IMR-90 (cell line): ENCODE data around the gene TIAM1. TPM values are rescaled to one million over a fixed set of nuclear protein-coding genes. Genes with fewer than 3 reads are reported as not detected.

Experiments used
- ATAC-seq: fragments of 200-7000 bp; cut with Tn5 transposase; 2 replicates; pipeline ENCODE4 v1.9.1; 2020; ENCODE audit warnings: low read depth, mild to moderate bottlenecking, moderate library complexity
- BruUV-seq: library from RNA; stranded (reverse); fragments of 400-500 nt; replicated peaks from 2 replicates; lab custom pipeline; 2021; lab: Mats Ljungman, UMichigan
- CTCF ChIA-PET: fragments of 300-600 bp; formaldehyde crosslinking; extraction: SDS; loops from one replicate; lab custom pipeline; 2021; ENCODE audit warnings: antibody characterized with exemption; lab: Yijun Ruan, JAX
- POLR2A ChIA-PET: fragments of 300-600 bp; sonication (Branson Sonifier 250); formaldehyde crosslinking; loops from one replicate; lab custom pipeline; 2022; ENCODE audit warnings: antibody characterized with exemption; ENCODE audit not compliant: unreplicated experiment; lab: Charles Lee
- DNase-seq: peaks from one replicate; pipeline ENCODE4 v3.0.0; 2013
- H2AFZ ChIP-seq: replicated peaks from 2 replicates; pipeline ENCODE3; 2013; ENCODE audit warnings: low read length, mild to moderate bottlenecking; ENCODE audit not compliant: poor library complexity
- H2AK5ac ChIP-seq: 2 replicates; pipeline ENCODE4 v1.6.1; 2013; ENCODE audit warnings: low read depth, low read length, inconsistent platforms
- H2AK9ac ChIP-seq: replicated peaks from 2 replicates; pipeline ENCODE3; 2013; ENCODE audit warnings: mild to moderate bottlenecking, low read depth, low read length, moderate library complexity; ENCODE audit not compliant: poor library complexity
- H2BK120ac ChIP-seq: 2 replicates; pipeline ENCODE4 v1.6.1; 2013; ENCODE audit warnings: low read depth, low read length, inconsistent platforms
- H2BK15ac ChIP-seq: 3 replicates; pipeline ENCODE4 v1.6.1; 2013; ENCODE audit warnings: low read depth, low read length, inconsistent platforms
- H2BK20ac ChIP-seq: 2 replicates; pipeline ENCODE4 v1.6.1; 2013; ENCODE audit warnings: low read depth, mild to moderate bottlenecking, inconsistent platforms, low read length, moderate library complexity
- H2BK5ac ChIP-seq: 2 replicates; pipeline ENCODE4 v1.6.1; 2013; ENCODE audit warnings: mild to moderate bottlenecking, low read depth, low read length, inconsistent platforms; ENCODE audit not compliant: poor library complexity, severe bottlenecking
- H3K14ac ChIP-seq: replicated peaks from 2 replicates; pipeline ENCODE4 v1.6.1; 2013; ENCODE audit warnings: low read depth, low read length, inconsistent platforms
- H3K18ac ChIP-seq: 2 replicates; pipeline ENCODE4 v1.6.1; 2013; ENCODE audit warnings: low read depth, low read length, control low read depth
- H3K23ac ChIP-seq: 2 replicates; pipeline ENCODE4 v1.6.1; 2013; ENCODE audit warnings: low read depth, low read length, inconsistent platforms
- H3K27ac ChIP-seq: 2 replicates; pipeline ENCODE4 v1.5.1; 2013; ENCODE audit warnings: mild to moderate bottlenecking, control low read depth, low read length; ENCODE audit not compliant: insufficient read depth
- H3K27me3 ChIP-seq: 2 replicates; pipeline ENCODE4 v1.6.1; 2013; ENCODE audit warnings: low read length; ENCODE audit not compliant: control insufficient read depth, insufficient read depth
- H3K36me3 ChIP-seq: 2 replicates; pipeline ENCODE4 v1.6.1; 2013; ENCODE audit warnings: low read length, mixed read lengths; ENCODE audit not compliant: control insufficient read depth, insufficient read depth
- H3K4ac ChIP-seq: 2 replicates; pipeline ENCODE4 v1.6.1; 2013; ENCODE audit warnings: low read depth, low read length, inconsistent platforms
- H3K4me1 ChIP-seq: 2 replicates; pipeline ENCODE4 v1.6.1; 2013; ENCODE audit warnings: low read length, mixed read lengths; ENCODE audit not compliant: control insufficient read depth, insufficient read depth
- H3K4me2 ChIP-seq: 2 replicates; pipeline ENCODE4 v1.6.1; 2013; ENCODE audit warnings: low read depth, mild to moderate bottlenecking, control low read depth, low read length, moderate library complexity
- H3K4me3 ChIP-seq: 2 replicates; pipeline ENCODE4 v1.5.1; 2013; ENCODE audit warnings: low read depth, mild to moderate bottlenecking, control low read depth, low read length, moderate library complexity; ENCODE audit not compliant: insufficient read depth
- H3K56ac ChIP-seq: 2 replicates; pipeline ENCODE4 v1.6.1; 2013; ENCODE audit warnings: low read length, inconsistent platforms; ENCODE audit not compliant: insufficient read depth; ENCODE audit errors: extremely low read depth
- H3K79me1 ChIP-seq, 2 experiments: 2 replicates each; pipeline ENCODE4 v1.6.1; 2013; ENCODE audit warnings: low read length in 2 of 2, inconsistent platforms in 1 of 2, low read depth in 1 of 2
- H3K9ac ChIP-seq: 2 replicates; pipeline ENCODE4 v1.6.1; 2013; ENCODE audit warnings: low read depth, low read length, control low read depth
- H3K9me1 ChIP-seq: 2 replicates; pipeline ENCODE4 v1.6.1; 2013; ENCODE audit warnings: low read length, inconsistent platforms; ENCODE audit not compliant: insufficient read depth
- H3K9me3 ChIP-seq: 2 replicates; pipeline ENCODE4 v1.6.1; 2013; ENCODE audit warnings: low read length; ENCODE audit not compliant: control insufficient read depth, insufficient read depth
- H4K20me1 ChIP-seq: 2 replicates; pipeline ENCODE4 v1.6.1; 2013; ENCODE audit warnings: low read length, inconsistent platforms; ENCODE audit not compliant: insufficient read depth
- H4K5ac ChIP-seq: 2 replicates; pipeline ENCODE4 v1.6.1; 2013; ENCODE audit warnings: mild to moderate bottlenecking, low read depth, low read length, control low read depth
- H4K8ac ChIP-seq, 2 experiments: 2 replicates each; pipeline ENCODE4 v1.6.1; 2013; ENCODE audit warnings: low read depth in 2 of 2, low read length in 2 of 2, control low read depth in 1 of 2, inconsistent platforms in 1 of 2
- H4K91ac ChIP-seq: 2 replicates; pipeline ENCODE4 v1.6.1; 2013; ENCODE audit warnings: low read depth, low read length, inconsistent platforms; ENCODE audit not compliant: insufficient read depth
- BHLHE40 ChIP-seq: fragments of 150-350 bp; IDR thresholded peaks from 2 replicates; pipeline ENCODE4 v1.6.1; 2016; ENCODE audit warnings: mild to moderate bottlenecking, low read depth, low read length
- CEBPB ChIP-seq: IDR thresholded peaks from 2 replicates; pipeline ENCODE4 v1.6.1; 2012; ENCODE audit warnings: low read depth, low read length, improper control_type of control experiment
- CHD1 ChIP-seq: IDR thresholded peaks from 2 replicates; pipeline ENCODE4 v1.6.1; 2012; ENCODE audit warnings: low read depth, low read length, improper control_type of control experiment
- FOS ChIP-seq: fragments of 150-350 bp; IDR thresholded peaks from 2 replicates; pipeline ENCODE4 v1.6.1; 2016; ENCODE audit warnings: low read depth, low read length
- MAFK ChIP-seq: IDR thresholded peaks from 2 replicates; pipeline ENCODE4 v1.6.1; 2012; ENCODE audit warnings: low read depth, low read length, improper control_type of control experiment
- MAZ ChIP-seq: IDR thresholded peaks from 2 replicates; pipeline ENCODE4 v1.6.1; 2012; ENCODE audit warnings: low read depth, mild to moderate bottlenecking, low read length, improper control_type of control experiment, moderate library complexity, borderline replicate concordance
- MXI1 ChIP-seq: IDR thresholded peaks from 2 replicates; pipeline ENCODE4 v1.6.1; 2012; ENCODE audit warnings: low read depth, mild to moderate bottlenecking, low read length, moderate library complexity, borderline replicate concordance
- NFE2L2 ChIP-seq: fragments of 150-350 bp; IDR thresholded peaks from 2 replicates; pipeline ENCODE4 v1.6.1; 2016; ENCODE audit warnings: low read depth, mild to moderate bottlenecking, low read length
- POLR2A ChIP-seq: IDR thresholded peaks from 2 replicates; pipeline ENCODE4 v1.6.1; 2012; ENCODE audit warnings: mild to moderate bottlenecking, low read depth, low read length
- RAD21 ChIP-seq: IDR thresholded peaks from 2 replicates; pipeline ENCODE4 v1.6.1; 2012; ENCODE audit warnings: low read length, improper control_type of control experiment
- RCOR1 ChIP-seq: IDR thresholded peaks from 2 replicates; pipeline ENCODE4 v1.6.1; 2012; ENCODE audit warnings: mild to moderate bottlenecking, low read length, improper control_type of control experiment; ENCODE audit not compliant: insufficient replicate concordance
- RFX5 ChIP-seq: IDR thresholded peaks from 2 replicates; pipeline ENCODE4 v1.8.0; 2012; ENCODE audit warnings: low read depth, mild to moderate bottlenecking, low read length, moderate library complexity
- SMC3 ChIP-seq: fragments of 150-350 bp; IDR thresholded peaks from 2 replicates; pipeline ENCODE4 v1.6.1; 2016; ENCODE audit warnings: low read depth, mild to moderate bottlenecking, antibody characterized with exemption, low read length, moderate library complexity
- WGBS, 2 experiments: methylation state at CpG; one replicate each; pipeline versions ENCODE4 v1.1.5 to v1.1.7; 2013; ENCODE audit warnings: missing lambda C conversion rate in 2 of 2; ENCODE audit not compliant: insufficient read length in 1 of 2; ENCODE audit errors: extremely low coverage in 2 of 2; 5-methylcytosine and 5-hydroxymethylcytosine counted together
- dilution Hi-C: fragments of 300-500 bp; cut with HindIII; formaldehyde crosslinking; loops from one replicate; pipeline ENCODE4 v1.14.3; 2018; ENCODE audit warnings: low sequenced_read_pairs; ENCODE audit not compliant: unreplicated experiment
- in situ Hi-C: fragments of 300-500 bp; cut with MboI; formaldehyde crosslinking; loops from 3 replicates; pipeline ENCODE4 v1.14.3; 2019; ENCODE audit warnings: low sequenced_read_pairs, inconsistent platforms, mixed read lengths
- intact Hi-C: fragments of 100-400 bp; cut with micrococcal nuclease; formaldehyde crosslinking; loops from 2 replicates; pipeline ENCODE4 v1.10.0; 2022
- polyA plus RNA-seq, 3 experiments: library from polyadenylated mRNA; depleted of rRNA; stranded (reverse); fragments of >200 nt; gene quantifications; 2 replicates each; pipeline ENCODE4 v1.2.3, GENCODE V29; 2012; ENCODE audit warnings: low replicate concordance in 1 of 3
- total RNA-seq: library from RNA; depleted of rRNA; stranded (reverse); fragments of >200 nt; gene quantifications from 2 replicates; pipeline ENCODE4 v1.2.3, GENCODE V29; 2012
- TF ChIP-seq, protein P1 (sequence below): fragments of 150-350 bp; IDR thresholded peaks from 2 replicates; pipeline ENCODE4 v1.6.1; 2016; ENCODE audit warnings: low read depth, mild to moderate bottlenecking, low read length, moderate library complexity, borderline replicate concordance
- TF ChIP-seq, protein P2 (sequence below): fragments of 150-350 bp; IDR thresholded peaks from 2 replicates; pipeline ENCODE4 v1.6.1; 2017; ENCODE audit warnings: mild to moderate bottlenecking, antibody characterized with exemption, low read length, low read depth
- TF ChIP-seq, protein P3 (sequence below): conservative IDR thresholded peaks from 2 replicates; pipeline ENCODE4 v1.5.1; 2012; ENCODE audit warnings: mild to moderate bottlenecking, low read depth, low read length, improper control_type of control experiment

Gene TIAM1
- total and polyA plus RNA-seq, 2 of the 4 experiments (the other 2 are of a cell fraction): 2.9 to 9.3 TPM

GRCh38 chr21:31358158-31358557 lies 14.1 kb upstream of the TIAM1 start:
- no peaks in the 10 kb centered on the region for H3K36me3 ChIP-seq
- H3K27me3 ChIP-seq: no peaks in the 10 kb centered on the region; the same call in none of the 2 replicates
- H2AK9ac ChIP-seq: no peak overlapping the region
- H3K4me2 ChIP-seq: no peak overlapping the region
- H2AFZ ChIP-seq: no peak overlapping the region
- dilution Hi-C loops (no loop called here), in situ Hi-C loops (no loop called here), intact Hi-C loops (no loop called here)
- no peak for TF ChIP-seq MAFK
- TF ChIP-seq RAD21: no peak
- no peak for TF ChIP-seq RCOR1
- no peak for TF ChIP-seq CHD1
- TF ChIP-seq FOS: no peak
- no peak for TF ChIP-seq BHLHE40
- TF ChIP-seq RFX5: no peak
- TF ChIP-seq, protein P1, sequence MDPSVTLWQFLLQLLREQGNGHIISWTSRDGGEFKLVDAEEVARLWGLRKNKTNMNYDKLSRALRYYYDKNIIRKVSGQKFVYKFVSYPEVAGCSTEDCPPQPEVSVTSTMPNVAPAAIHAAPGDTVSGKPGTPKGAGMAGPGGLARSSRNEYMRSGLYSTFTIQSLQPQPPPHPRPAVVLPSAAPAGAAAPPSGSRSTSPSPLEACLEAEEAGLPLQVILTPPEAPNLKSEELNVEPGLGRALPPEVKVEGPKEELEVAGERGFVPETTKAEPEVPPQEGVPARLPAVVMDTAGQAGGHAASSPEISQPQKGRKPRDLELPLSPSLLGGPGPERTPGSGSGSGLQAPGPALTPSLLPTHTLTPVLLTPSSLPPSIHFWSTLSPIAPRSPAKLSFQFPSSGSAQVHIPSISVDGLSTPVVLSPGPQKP: no peak
- no peak for TF ChIP-seq POLR2A
- TF ChIP-seq, protein P2, sequence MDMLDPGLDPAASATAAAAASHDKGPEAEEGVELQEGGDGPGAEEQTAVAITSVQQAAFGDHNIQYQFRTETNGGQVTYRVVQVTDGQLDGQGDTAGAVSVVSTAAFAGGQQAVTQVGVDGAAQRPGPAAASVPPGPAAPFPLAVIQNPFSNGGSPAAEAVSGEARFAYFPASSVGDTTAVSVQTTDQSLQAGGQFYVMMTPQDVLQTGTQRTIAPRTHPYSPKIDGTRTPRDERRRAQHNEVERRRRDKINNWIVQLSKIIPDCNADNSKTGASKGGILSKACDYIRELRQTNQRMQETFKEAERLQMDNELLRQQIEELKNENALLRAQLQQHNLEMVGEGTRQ: no peak
- TF ChIP-seq CEBPB: no peak
- TF ChIP-seq SMC3: no peak
- no peak for TF ChIP-seq NFE2L2
- no peak for TF ChIP-seq MAZ
- TF ChIP-seq, protein P3, sequence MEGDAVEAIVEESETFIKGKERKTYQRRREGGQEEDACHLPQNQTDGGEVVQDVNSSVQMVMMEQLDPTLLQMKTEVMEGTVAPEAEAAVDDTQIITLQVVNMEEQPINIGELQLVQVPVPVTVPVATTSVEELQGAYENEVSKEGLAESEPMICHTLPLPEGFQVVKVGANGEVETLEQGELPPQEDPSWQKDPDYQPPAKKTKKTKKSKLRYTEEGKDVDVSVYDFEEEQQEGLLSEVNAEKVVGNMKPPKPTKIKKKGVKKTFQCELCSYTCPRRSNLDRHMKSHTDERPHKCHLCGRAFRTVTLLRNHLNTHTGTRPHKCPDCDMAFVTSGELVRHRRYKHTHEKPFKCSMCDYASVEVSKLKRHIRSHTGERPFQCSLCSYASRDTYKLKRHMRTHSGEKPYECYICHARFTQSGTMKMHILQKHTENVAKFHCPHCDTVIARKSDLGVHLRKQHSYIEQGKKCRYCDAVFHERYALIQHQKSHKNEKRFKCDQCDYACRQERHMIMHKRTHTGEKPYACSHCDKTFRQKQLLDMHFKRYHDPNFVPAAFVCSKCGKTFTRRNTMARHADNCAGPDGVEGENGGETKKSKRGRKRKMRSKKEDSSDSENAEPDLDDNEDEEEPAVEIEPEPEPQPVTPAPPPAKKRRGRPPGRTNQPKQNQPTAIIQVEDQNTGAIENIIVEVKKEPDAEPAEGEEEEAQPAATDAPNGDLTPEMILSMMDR: no peak
- no peak for TF ChIP-seq MXI1
- no peak overlapping the region for H3K27ac ChIP-seq
- POLR2A ChIA-PET: no interaction called here
- H3K4ac ChIP-seq: no peak overlapping the region
- no peaks in the 10 kb centered on the region for H3K79me1 ChIP-seq
- no peak overlapping the region for H4K8ac ChIP-seq
- ATAC-seq (no peak), DNase-seq (no peak)
- BruUV-seq: no TSS peak
- CTCF ChIA-PET: no interaction called here
- no peaks in the 10 kb centered on the region for H3K9me3 ChIP-seq
- H3K14ac ChIP-seq: no peak overlapping the region
- H3K18ac ChIP-seq: no peak overlapping the region
- H3K9ac ChIP-seq: no peak overlapping the region
- H3K4me1 ChIP-seq: no peaks in the 10 kb centered on the region
- no peak overlapping the region for H4K91ac ChIP-seq
- no peaks in the 10 kb centered on the region for H3K9me1 ChIP-seq
- no peak overlapping the region for H3K56ac ChIP-seq
- H2BK120ac ChIP-seq: no peak overlapping the region
- H4K20me1 ChIP-seq: no peaks in the 10 kb centered on the region
- 93% methylated on average over 7 of the region's 8 CpGs; no CpG with 5 or more reads in 1 of the 2 experiments for WGBS, 2 experiments
- H4K5ac ChIP-seq: no peak overlapping the region
- no peak overlapping the region for H3K4me3 ChIP-seq
- H2AK5ac ChIP-seq: no peak overlapping the region
- no peak overlapping the region for H2BK5ac ChIP-seq
- H2BK15ac ChIP-seq: no peak overlapping the region
- H2BK20ac ChIP-seq: no peak overlapping the region
- no peak overlapping the region for H3K23ac ChIP-seq
